ENCODE results near the gene CDC73. TPM values are rescaled to one million over a fixed set of nuclear protein-coding genes. Genes with fewer than 3 reads are reported as not detected.

CDC73 gene
- total and polyA plus RNA-seq, 2 of the 13 experiments (the other 11 are each of a cell fraction or from before 2014, with no cell fraction given): 20.2 to 26.3 TPM

DNA sequence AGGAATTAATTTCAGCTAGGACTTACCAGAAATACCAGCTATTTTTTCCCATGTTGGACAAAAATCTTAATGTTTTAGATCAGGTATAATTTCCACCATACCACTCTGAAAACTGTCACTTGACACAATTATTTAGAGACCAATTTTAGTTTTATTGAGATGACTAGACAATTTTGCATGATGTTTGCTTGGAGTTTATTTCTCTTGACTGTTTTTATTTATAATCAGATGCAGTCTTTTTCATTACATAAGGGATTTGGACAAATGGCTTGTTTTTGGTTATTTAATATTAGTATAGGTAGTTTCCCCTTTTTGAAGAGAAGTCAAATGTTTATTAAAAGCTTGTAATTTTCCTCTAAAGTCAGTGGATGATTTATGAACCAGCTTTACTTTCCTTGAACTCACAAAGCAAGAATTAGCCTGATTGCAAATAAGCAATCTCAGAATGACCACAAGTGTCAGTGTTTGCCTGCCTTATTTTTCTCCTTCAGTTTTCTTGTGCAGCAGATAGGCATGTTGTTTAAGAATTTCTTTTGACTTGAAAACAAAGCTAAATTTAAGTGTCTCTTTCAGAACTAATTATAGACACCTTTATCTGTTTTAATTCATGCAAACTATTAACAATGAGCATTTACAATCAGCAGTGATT is 68.4 kb downstream of the CDC73 start (continued):
- TF ChIP-seq, protein P1, sequence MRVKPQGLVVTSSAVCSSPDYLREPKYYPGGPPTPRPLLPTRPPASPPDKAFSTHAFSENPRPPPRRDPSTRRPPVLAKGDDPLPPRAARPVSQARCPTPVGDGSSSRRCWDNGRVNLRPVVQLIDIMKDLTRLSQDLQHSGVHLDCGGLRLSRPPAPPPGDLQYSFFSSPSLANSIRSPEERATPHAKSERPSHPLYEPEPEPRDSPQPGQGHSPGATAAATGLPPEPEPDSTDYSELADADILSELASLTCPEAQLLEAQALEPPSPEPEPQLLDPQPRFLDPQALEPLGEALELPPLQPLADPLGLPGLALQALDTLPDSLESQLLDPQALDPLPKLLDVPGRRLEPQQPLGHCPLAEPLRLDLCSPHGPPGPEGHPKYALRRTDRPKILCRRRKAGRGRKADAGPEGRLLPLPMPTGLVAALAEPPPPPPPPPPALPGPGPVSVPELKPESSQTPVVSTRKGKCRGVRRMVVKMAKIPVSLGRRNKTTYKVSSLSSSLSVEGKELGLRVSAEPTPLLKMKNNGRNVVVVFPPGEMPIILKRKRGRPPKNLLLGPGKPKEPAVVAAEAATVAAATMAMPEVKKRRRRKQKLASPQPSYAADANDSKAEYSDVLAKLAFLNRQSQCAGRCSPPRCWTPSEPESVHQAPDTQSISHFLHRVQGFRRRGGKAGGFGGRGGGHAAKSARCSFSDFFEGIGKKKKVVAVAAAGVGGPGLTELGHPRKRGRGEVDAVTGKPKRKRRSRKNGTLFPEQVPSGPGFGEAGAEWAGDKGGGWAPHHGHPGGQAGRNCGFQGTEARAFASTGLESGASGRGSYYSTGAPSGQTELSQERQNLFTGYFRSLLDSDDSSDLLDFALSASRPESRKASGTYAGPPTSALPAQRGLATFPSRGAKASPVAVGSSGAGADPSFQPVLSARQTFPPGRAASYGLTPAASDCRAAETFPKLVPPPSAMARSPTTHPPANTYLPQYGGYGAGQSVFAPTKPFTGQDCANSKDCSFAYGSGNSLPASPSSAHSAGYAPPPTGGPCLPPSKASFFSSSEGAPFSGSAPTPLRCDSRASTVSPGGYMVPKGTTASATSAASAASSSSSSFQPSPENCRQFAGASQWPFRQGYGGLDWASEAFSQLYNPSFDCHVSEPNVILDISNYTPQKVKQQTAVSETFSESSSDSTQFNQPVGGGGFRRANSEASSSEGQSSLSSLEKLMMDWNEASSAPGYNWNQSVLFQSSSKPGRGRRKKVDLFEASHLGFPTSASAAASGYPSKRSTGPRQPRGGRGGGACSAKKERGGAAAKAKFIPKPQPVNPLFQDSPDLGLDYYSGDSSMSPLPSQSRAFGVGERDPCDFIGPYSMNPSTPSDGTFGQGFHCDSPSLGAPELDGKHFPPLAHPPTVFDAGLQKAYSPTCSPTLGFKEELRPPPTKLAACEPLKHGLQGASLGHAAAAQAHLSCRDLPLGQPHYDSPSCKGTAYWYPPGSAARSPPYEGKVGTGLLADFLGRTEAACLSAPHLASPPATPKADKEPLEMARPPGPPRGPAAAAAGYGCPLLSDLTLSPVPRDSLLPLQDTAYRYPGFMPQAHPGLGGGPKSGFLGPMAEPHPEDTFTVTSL (CRISPR knock-in tag; IDR thresholded peaks at IDR 0.05; ENCODE audit: borderline replicate concordance): no peak
- TF ChIP-seq NCOR1 (IDR thresholded peaks at IDR 0.05; ENCODE audit: borderline replicate concordance, low read length) (no peak), KLF15 (CRISPR knock-in tag; IDR thresholded peaks at IDR 0.05; ENCODE audit: borderline replicate concordance) (no peak), SIN3A (IDR thresholded peaks at IDR 0.05; ENCODE audit: borderline replicate concordance, low read depth, low read length) (no peak), NFKB2 (CRISPR knock-in tag; IDR thresholded peaks at IDR 0.05; ENCODE audit: borderline replicate concordance) (no peak), FOXM1 (CRISPR knock-in tag; IDR thresholded peaks at IDR 0.05) (no peak)
- TF ChIP-seq, protein P2, sequence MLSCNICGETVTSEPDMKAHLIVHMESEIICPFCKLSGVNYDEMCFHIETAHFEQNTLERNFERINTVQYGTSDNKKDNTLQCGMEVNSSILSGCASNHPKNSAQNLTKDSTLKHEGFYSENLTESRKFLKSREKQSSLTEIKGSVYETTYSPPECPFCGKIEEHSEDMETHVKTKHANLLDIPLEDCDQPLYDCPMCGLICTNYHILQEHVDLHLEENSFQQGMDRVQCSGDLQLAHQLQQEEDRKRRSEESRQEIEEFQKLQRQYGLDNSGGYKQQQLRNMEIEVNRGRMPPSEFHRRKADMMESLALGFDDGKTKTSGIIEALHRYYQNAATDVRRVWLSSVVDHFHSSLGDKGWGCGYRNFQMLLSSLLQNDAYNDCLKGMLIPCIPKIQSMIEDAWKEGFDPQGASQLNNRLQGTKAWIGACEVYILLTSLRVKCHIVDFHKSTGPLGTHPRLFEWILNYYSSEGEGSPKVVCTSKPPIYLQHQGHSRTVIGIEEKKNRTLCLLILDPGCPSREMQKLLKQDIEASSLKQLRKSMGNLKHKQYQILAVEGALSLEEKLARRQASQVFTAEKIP (CRISPR knock-in tag; IDR thresholded peaks at IDR 0.05; ENCODE audit: borderline replicate concordance): no peak

Data from HepG2 (cell line).